Lower leg skin (tissue), 4 donors: ENCODE measurements around the gene RAP1GAP2. TPM values are rescaled to one million over a fixed set of nuclear protein-coding genes. Genes with fewer than 3 reads are reported as not detected.

ENCODE experiments used
- DNase-seq, 2 donors: peaks; one replicate each; pipeline ENCODE4 v3.0.0-alpha.2; 2019; ENCODE audit warnings: low spot score in 2 of 2
- H3K4me3 ChIP-seq: fragments of 200-600 bp; sonication (generic); 2 replicates; pipeline ENCODE4 v1.5.1; 2017; ENCODE audit warnings: mild to moderate bottlenecking, low read depth; ENCODE audit not compliant: poor library complexity, severe bottlenecking
- CTCF ChIP-seq, 3 donors: fragments of 450-650 bp; IDR thresholded peaks; one replicate each; pipeline ENCODE4 v1.5.1; 2016; ENCODE audit warnings: antibody characterized with exemption in 3 of 3, mild to moderate bottlenecking in 3 of 3, moderate library complexity in 2 of 3
- POLR2A ChIP-seq, 2 donors: fragments of 450-650 bp; IDR thresholded peaks; one replicate each; pipeline ENCODE4 v1.6.1; 2016 to 2017; ENCODE audit warnings: antibody characterized with exemption in 2 of 2, mild to moderate bottlenecking in 1 of 2, moderate library complexity in 1 of 2
- WGBS, 2 donors: methylation state at CpG; one replicate each; pipeline ENCODE4 v1.1.5; 2018; 5-methylcytosine and 5-hydroxymethylcytosine counted together
- intact Hi-C: fragments of 100-400 bp; cut with DNase I; formaldehyde crosslinking; loops from one replicate; pipeline ENCODE4 v1.15.0; 2023; ENCODE audit warnings: low total_unique reads
- total RNA-seq, 4 donors: library from RNA; depleted of rRNA; stranded (reverse); fragments of >200 nt; gene quantifications; one replicate each; pipeline ENCODE4 v1.1.0, GENCODE V29; 2016

Gene RAP1GAP2
- total RNA-seq, 4 donors from 2014 or later: 9.2 to 15.3 (median 12.8) TPM

GRCh38 chr17:2965621-2966595, 169.7 kb downstream of the RAP1GAP2 start:
- WGBS, 2 donors: 59 to 71% methylated on average over 12 to 14 of the region's 14 CpGs
- DNase-seq: no peak
- no peak for TF ChIP-seq CTCF (IDR thresholded peaks at IDR 0.05)
- no peak for TF ChIP-seq POLR2A (IDR thresholded peaks at IDR 0.05)
- no peak overlapping the region for H3K4me3 ChIP-seq
- intact Hi-C loops: no loop called here

DNA sequence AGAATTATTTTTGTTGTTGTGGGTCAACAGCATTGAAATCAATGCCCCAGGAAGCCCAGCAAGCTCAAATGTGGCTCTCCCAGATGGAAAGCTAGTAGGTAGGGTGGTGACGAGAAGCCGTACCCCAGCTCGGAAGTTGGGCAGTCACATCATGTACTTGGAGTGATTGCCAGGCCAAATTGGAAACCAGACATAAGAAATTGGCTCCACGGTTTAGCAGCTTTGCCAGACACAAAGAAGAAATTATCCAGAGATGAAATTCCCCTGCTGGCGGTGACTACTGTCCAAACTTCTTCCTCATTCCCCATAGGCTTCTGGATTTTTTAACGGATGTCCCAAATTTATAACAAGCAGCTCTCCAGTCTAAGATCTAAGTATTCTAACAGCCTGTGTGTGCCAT, 171.3 kb downstream of the RAP1GAP2 start:
- no peak for DNase-seq
- 32 to 42% methylated on average over 6 of the region's 6 CpGs for WGBS, 2 donors
- intact Hi-C loops: no loop called here
- TF ChIP-seq CTCF (IDR thresholded peaks at IDR 0.05) (no peak), POLR2A (IDR thresholded peaks at IDR 0.05) (no peak)
- H3K4me3 ChIP-seq: no peak overlapping the region

DNA sequence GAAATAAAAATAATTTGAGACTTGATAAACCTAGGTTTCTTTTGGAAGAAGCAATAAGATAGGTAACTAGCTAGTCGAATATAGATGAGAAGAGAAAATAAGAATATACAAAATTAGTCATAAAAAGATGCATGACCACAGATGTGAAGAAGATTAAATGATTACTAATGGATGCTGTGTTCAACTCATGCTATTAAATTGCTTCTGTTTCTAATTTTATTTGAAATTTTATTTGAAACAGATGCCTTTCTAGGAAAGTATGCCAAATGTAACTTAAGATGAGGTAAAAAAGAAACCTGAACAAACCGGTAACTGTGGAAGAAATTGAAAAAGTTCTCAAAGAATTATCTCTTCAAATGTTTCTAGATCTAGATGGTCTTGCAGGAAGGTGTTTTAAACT, 175.6 kb downstream of the RAP1GAP2 start:
- DNase-seq: no peak
- 59 to 68% methylated on average over 2 of the region's 2 CpGs for WGBS, 2 donors
- no peak overlapping the region for H3K4me3 ChIP-seq
- TF ChIP-seq CTCF (IDR thresholded peaks at IDR 0.05) (no peak), POLR2A (IDR thresholded peaks at IDR 0.05) (no peak)
- intact Hi-C loops: no loop called here

GRCh38 chr17:2972749-2973148, 176.5 kb downstream of the RAP1GAP2 start:
- TF ChIP-seq CTCF (IDR thresholded peaks at IDR 0.05) (no peak), POLR2A (IDR thresholded peaks at IDR 0.05) (no peak)
- intact Hi-C loops: no loop called here
- WGBS, 2 donors: 85 to 92% methylated on average over 4 of the region's 4 CpGs
- DNase-seq: no peak
- H3K4me3 ChIP-seq: no peak overlapping the region

- H3K4me3 ChIP-seq: no peak overlapping the region
- TF ChIP-seq POLR2A (IDR thresholded peaks at IDR 0.05) (no peak), CTCF (IDR thresholded peaks at IDR 0.05) (no peak)
- no peak for DNase-seq
- intact Hi-C loops: no loop called here
- WGBS, 2 donors: 89 to 90% methylated on average over 1 of the region's 1 CpG
Observed at GRCh38 chr17:2974347-2974746, 178.1 kb downstream of the RAP1GAP2 start.
